NCI-H345 treated with DMSO at 0.1 percent for 48 hours (cell line): ENCODE measurements around the gene SPATA4.

Experiments
- DNase-seq: peaks from one replicate; lab custom pipeline; 2025; ENCODE audit not compliant: unreplicated experiment; lab: John Stamatoyannopoulos, UW

SPATA4 gene

GRCh38 chr4:176191974-176192373, 3.4 kb downstream of the SPATA4 start:
- peak; percentile 78 for DNase-seq

- no peak for DNase-seq
Observed at GRCh38 chr4:176189891-176190795, 5.2 kb downstream of the SPATA4 start.

- no peak for DNase-seq
Observed at GRCh38 chr4:176188654-176189053, 6.7 kb downstream of the SPATA4 start.

GRCh38 chr4:176187624-176188023, 7.8 kb downstream of the SPATA4 start:
- no peak for DNase-seq

- no peak for DNase-seq
Observed at GRCh38 chr4:176186671-176187395, 8.6 kb downstream of the SPATA4 start.

GRCh38 chr4:176186067-176186466, 9.3 kb downstream of the SPATA4 start:
- DNase-seq: no peak

GRCh38 chr4:176185051-176185450, 10.3 kb downstream of the SPATA4 start:
- DNase-seq: no peak

- no peak for DNase-seq
Observed at GRCh38 chr4:176163041-176163440, 32.3 kb downstream of the SPATA4 start.

- DNase-seq: no peak
Observed at GRCh38 chr4:176156656-176157055, 38.7 kb downstream of the SPATA4 start.

GRCh38 chr4:176153124-176153523, 42.3 kb downstream of the SPATA4 start:
- DNase-seq: no peak

GRCh38 chr4:176150704-176151103, 44.7 kb downstream of the SPATA4 start:
- no peak for DNase-seq

- no peak for DNase-seq
Observed at GRCh38 chr4:176150356-176150682, 45.1 kb downstream of the SPATA4 start.

GRCh38 chr4:176149680-176150355, 45.6 kb downstream of the SPATA4 start:
- no peak for DNase-seq

GRCh38 chr4:176142253-176142652, 53.1 kb downstream of the SPATA4 start:
- DNase-seq: no peak

GRCh38 chr4:176139518-176139917, 55.9 kb downstream of the SPATA4 start:
- no peak for DNase-seq

GRCh38 chr4:176137631-176138030, 57.8 kb downstream of the SPATA4 start:
- DNase-seq: no peak

GRCh38 chr4:176134670-176135069, 60.7 kb downstream of the SPATA4 start:
- DNase-seq: no peak
